GM10266 (cell line): ENCODE results near the gene FAM219A.

Experiments
- DNase-seq: peaks from one replicate; pipeline ENCODE4 v3.0.0; 2012; ENCODE audit errors: extremely low spot score
- TF ChIP-seq, protein P1 (sequence below): IDR thresholded peaks from 2 replicates; pipeline ENCODE4 v1.5.1; 2012; ENCODE audit warnings: mild to moderate bottlenecking, low read depth; ENCODE audit not compliant: control insufficient read depth, insufficient read depth; ENCODE audit errors: missing control alignments

FAM219A gene

DNA sequence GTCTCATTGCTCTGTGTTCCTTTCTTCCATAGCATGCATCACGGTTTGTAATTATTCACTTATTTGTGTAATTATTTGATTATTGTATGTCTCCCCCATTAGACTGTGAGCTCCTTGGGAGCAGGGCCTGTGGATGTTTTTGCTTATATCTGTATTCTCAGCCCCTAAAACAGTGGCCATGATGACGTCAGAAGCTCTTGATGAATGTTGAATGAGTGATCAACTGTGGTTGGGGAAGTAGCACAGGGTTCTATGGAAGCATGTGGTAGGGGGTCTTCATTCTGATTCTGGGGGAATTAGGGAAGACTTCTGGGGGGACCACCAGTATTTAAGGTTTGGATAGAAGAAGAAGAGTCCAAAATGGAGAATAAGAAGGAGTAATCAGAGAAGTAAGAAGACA lies 6.2 kb upstream of the FAM219A start:
- no peak for DNase-seq
- TF ChIP-seq, protein P1, sequence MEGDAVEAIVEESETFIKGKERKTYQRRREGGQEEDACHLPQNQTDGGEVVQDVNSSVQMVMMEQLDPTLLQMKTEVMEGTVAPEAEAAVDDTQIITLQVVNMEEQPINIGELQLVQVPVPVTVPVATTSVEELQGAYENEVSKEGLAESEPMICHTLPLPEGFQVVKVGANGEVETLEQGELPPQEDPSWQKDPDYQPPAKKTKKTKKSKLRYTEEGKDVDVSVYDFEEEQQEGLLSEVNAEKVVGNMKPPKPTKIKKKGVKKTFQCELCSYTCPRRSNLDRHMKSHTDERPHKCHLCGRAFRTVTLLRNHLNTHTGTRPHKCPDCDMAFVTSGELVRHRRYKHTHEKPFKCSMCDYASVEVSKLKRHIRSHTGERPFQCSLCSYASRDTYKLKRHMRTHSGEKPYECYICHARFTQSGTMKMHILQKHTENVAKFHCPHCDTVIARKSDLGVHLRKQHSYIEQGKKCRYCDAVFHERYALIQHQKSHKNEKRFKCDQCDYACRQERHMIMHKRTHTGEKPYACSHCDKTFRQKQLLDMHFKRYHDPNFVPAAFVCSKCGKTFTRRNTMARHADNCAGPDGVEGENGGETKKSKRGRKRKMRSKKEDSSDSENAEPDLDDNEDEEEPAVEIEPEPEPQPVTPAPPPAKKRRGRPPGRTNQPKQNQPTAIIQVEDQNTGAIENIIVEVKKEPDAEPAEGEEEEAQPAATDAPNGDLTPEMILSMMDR = no peak

DNA sequence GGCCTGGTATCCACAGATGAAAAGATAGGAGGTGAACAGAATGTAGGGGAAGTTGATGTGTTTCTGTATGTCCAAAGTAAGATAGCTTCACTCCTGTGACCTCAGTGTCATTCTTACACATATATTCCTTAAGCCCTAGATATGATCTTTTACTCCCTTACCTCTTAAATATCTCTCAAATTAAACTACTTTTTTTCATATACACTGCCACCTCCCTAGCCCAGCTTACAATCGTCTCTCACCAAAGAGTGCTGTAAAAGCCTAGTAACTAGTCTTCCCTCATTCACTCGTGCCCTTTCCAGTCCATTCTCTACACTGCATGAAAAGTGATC lies 5.5 kb upstream of the FAM219A start:
- TF ChIP-seq, protein P1 = no peak
- no peak for DNase-seq

DNA sequence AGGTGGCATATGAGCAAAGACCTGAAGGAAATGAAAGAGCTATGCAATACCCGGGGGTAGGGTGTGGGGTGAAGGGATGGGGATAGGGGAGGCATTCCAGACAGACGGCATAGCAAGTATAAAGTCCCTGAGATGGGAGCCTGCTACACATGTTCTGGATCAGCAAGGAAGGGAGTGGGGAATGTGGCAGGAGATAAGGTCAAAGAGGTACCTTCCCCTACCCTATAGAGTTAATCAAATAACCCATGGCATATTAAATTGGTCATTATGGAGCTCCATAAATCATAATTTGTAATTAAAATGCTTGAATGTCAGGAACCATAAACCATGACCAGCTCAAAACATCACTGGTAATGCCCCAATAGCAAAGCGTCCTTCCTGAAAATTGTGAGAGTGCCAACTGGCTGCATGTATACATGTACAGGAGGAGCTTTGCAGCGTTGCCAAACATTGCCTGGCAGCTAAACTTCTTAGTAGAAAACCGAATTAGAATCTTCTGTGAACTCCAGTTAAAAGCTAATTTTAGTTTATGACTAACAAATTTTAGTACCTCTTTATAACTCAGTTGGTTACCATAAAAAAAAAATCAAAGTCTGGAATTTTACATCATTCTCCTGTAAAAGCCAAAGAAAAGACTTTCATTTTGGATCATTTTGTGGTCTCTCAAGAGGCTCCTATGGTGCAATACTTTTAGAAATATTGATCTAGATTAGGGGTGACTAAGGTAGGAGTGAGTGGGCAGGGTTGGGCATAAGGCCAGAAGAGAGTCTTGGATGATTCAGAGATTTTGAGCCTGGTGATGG lies 4.9 kb upstream of the FAM219A start:
- TF ChIP-seq, protein P1 = no peak

DNA sequence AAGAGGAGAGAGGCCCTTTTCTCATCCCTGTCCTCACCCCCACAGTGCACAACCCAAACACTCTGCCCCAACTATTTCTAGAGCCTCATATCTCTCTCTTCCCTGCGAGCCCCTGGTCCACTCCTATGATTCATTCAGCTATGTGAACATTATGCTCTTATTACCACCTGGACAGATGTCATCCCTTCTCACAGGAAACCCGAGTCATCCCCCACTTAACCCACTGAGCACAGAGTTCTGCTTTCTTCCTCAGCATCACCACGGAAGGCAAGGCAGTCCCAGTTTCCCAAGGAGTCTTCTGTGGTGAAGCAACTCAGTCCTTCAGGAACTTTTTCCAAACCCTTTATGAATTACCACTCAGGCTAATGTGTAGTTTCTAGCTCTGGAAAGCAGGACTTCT lies 1.6 kb upstream of the FAM219A start:
- DNase-seq = no peak
- TF ChIP-seq, protein P1 = no peak

More for the DNA sequence above, 4.9 kb upstream of the FAM219A start:
- no peak for DNase-seq

DNA sequence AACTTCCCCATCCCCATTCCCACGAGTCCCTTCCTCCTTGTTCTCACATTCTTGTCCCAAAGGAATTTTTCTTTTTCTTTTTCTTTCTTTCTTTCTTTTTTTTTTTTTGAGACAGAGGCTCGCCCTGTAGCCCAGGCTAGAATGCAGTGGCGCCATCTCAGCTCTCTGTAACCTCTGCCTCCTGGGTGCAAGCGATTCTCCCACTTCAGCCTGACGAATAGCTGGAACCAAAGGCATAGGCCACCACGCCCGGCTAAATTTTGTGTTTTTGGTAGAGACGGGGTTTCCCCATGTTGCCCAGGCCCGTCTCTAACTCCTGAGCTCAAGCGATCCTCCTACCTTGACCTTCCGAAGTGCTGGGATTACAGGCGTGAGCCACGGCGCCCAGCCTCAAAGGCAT lies 986 bp upstream of the FAM219A start:
- TF ChIP-seq, protein P1 = no peak
- no peak for DNase-seq

DNA sequence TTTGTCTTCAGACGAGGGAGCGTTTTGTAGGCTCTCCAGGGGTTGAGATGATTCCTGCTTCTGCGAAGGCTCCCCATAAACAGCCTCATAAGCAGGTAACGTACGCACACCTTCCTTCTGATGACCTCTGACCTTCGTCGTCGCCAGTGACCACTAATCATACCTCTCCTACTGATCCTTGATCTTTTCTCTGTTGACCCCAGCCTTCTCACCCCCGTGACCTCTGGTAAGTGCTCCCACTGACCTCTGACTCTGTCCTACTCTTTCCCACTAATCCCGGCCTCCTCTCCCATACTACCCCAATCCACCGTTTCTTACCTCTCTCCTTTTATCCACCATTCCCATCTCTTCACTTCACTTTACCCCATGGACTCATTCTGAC lies 580 bp upstream of the FAM219A start:
- no peak for DNase-seq
- TF ChIP-seq, protein P1 = no peak

DNA sequence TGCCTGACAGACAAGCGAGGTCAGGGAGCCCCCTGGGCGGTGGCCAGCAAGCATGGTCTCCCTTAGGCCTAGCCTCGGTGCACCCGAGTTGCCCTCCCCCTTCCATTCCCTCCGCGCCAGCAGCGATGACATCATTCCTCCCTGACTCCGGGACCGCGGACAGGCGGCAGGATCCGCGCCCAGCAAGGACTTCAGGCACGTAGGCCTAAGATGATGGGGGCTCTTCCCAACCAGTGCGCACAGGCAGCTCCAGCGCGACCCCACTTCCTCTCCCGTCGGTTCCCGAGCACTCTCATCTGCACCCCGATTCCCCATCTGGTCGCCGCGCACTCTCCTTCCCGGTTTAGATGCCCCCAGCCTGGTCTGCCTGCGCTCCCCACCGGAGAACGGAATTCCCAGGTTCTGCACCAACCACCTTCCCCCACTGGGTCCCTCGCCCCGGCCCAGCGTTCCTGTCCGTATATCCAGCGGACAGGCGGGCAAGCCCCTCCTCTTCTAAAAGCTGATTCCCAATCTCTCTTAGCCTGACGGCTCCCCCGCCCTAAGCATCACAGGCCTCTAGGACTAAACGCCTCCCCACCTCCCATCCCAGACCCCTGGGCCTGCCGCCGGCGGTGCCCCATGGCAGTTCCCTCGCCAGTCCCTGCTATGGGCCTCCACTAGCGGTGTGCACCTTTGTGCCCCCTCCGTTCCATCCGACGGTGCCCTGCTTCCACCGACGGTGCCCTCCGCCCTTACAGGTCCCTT lies 931 bp downstream of the FAM219A start:
- TF ChIP-seq, protein P1 = no peak
- no peak for DNase-seq
